GM19438 (cell line): ENCODE measurements around the gene CLEC4G.

ENCODE experiments used
- ATAC-seq: cut with Tn5 transposase; IDR thresholded peaks from one replicate; pipeline ENCODE4 v1.9.1; 2021; ENCODE audit warnings: low read depth; ENCODE audit not compliant: unreplicated experiment

The CLEC4G gene

GRCh38 chr19:7699003-7699402, 32.9 kb downstream of the CLEC4G start:
- ATAC-seq = no peak

GRCh38 chr19:7698583-7698982, 33.3 kb downstream of the CLEC4G start:
- no peak for ATAC-seq

- ATAC-seq = no peak
Observed at GRCh38 chr19:7697721-7698287, 34.1 kb downstream of the CLEC4G start.

- ATAC-seq = no peak
Observed at GRCh38 chr19:7694499-7694898, 37.4 kb downstream of the CLEC4G start.

GRCh38 chr19:7692417-7693088, 39.4 kb downstream of the CLEC4G start:
- no peak for ATAC-seq

GRCh38 chr19:7691497-7691896, 40.4 kb downstream of the CLEC4G start:
- no peak for ATAC-seq

GRCh38 chr19:7690779-7691258, 41.1 kb downstream of the CLEC4G start:
- ATAC-seq = no peak

- ATAC-seq = no peak
Observed at GRCh38 chr19:7689165-7689564, 42.7 kb downstream of the CLEC4G start.

GRCh38 chr19:7687177-7687576, 44.7 kb downstream of the CLEC4G start:
- no peak for ATAC-seq

GRCh38 chr19:7685546-7686445, 46.1 kb downstream of the CLEC4G start:
- ATAC-seq = no peak

- no peak for ATAC-seq
Observed at GRCh38 chr19:7682175-7682855, 49.6 kb downstream of the CLEC4G start.

GRCh38 chr19:7681340-7682174, 50.4 kb downstream of the CLEC4G start:
- ATAC-seq = no peak

- ATAC-seq = no peak
Observed at GRCh38 chr19:7680606-7681339, 51.1 kb downstream of the CLEC4G start, which contains the start of gene TRAPPC5. TSS of gene TRAPPC5 (plus strand) at chr19:7680833. CDS start at chr19:7682254, 1,421 bp downstream.

GRCh38 chr19:7679771-7680605, 51.9 kb downstream of the CLEC4G start:
- no peak for ATAC-seq

GRCh38 chr19:7678971-7679751, 52.7 kb downstream of the CLEC4G start:
- no peak for ATAC-seq
